NOMO-1 treated with dmso at 0.1 percent for 144 hours (cell line): Measurements from ENCODE around the gene MRGPRD.

ENCODE experiments used
- DNase-seq: peaks from one replicate; lab custom pipeline; 2025; ENCODE audit not compliant: unreplicated experiment; lab: John Stamatoyannopoulos, UW

The MRGPRD gene

GRCh38 chr11:68948935-68949334 is 31.9 kb downstream of the MRGPRD start:
- DNase-seq, result no peak

DNA sequence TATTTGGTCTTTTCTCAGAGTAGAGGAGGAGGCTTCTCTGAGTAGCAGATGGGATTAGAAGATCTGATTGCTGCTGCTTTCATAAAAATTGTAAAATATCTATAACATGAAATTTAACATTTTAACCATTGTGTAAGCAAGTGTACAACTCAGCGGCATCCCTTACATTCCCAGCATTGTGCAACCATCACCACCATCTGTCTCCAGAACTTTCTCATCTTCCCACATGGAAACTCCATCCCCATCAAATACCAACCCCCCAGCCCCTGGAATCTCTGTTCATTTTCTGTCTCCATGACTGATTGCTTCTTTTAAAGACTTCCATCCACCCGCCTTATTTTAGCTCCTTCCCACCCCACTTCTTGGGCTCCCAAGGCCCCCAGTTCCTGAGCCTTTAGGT is 32.3 kb downstream of the MRGPRD start:
- DNase-seq, result no peak

DNA sequence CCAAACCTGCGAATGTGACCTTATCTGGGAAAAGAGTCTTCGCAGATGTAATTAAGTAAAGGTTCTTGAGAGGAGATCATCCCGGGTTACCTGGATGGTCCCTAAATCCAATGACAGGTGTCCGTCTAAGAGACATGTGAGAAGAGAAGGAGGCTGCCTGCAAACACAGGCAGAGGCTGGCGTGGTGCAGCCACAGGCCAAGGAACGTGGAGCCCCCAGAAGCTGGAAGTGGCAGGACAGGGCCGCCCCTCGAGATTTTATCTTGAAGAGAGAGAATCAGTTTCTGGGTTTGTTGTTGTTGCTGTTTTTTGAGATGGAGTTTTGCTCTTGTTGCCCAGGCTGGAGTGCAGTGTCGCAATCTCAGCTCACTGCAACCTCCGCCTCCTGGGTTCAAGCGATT is 33.6 kb downstream of the MRGPRD start:
- DNase-seq, result no peak

GRCh38 chr11:68946416-68947090 is 34.2 kb downstream of the MRGPRD start:
- no peak for DNase-seq

GRCh38 chr11:68942751-68943271 is 38.0 kb downstream of the MRGPRD start:
- no peak for DNase-seq

DNA sequence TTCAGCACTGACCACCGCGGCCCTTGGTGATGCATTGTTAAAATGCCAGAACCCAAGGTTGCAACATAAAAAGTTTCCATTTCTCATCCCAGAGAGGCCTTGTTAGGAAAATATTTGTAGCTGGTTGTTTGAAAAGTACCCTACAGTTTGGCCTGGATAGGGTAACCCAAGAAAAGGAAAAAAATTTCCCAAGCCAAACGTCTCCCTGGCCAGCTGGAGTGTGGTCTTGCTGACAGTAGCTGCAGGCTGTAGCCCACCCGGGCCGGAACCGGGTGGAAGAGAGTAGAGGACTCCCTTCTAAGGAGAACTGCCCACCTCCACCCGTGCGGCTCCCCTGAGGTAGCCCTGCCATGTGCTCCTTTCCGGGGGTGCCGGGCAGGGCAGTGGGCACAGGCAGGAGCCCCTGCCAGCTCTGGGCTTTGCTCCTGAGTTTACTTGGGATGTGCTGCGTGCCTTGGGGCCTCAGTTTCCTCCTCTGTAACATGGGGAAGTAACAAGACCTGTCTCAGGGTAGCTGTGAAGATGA is 38.6 kb downstream of the MRGPRD start:
- DNase-seq, result no peak

- DNase-seq, result no peak
These were observed 39.3 kb downstream of the MRGPRD start for GRCh38 chr11:68941324-68942094.

DNA sequence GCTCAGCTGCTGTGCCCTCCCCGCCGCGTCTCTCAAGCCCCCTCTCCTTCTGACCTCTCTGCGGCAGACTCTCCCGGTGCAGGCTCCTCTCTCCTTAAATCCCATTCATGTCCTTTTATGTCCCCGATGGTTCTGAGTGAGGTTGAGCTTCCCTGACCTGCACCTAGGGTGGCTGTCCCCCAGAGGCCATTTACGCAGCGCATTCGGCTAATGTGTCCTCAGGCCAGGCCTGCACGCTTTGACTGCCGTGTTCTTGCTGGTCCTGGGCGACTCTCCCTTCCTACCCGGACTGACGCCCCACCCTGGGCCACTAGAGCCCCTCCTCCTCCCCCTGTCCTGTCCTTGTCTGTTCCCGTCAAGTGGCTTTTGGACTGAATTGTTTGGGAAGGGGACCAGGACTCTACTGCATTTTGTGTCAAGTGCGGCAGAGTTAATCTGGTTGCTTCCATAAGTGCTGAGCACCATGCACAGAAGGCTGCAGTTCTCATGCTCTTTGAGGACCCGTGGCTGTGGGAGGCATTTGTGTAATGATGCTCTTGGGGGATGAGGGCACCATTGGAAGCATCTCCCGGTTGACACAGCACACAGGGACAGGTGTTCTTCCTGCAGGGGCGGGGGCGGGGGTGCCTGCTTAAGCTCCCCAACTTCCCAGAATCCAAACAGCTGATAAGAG is 40.0 kb downstream of the MRGPRD start:
- no peak for DNase-seq

GRCh38 chr11:68939583-68940555 is 40.9 kb downstream of the MRGPRD start:
- no peak for DNase-seq

DNA sequence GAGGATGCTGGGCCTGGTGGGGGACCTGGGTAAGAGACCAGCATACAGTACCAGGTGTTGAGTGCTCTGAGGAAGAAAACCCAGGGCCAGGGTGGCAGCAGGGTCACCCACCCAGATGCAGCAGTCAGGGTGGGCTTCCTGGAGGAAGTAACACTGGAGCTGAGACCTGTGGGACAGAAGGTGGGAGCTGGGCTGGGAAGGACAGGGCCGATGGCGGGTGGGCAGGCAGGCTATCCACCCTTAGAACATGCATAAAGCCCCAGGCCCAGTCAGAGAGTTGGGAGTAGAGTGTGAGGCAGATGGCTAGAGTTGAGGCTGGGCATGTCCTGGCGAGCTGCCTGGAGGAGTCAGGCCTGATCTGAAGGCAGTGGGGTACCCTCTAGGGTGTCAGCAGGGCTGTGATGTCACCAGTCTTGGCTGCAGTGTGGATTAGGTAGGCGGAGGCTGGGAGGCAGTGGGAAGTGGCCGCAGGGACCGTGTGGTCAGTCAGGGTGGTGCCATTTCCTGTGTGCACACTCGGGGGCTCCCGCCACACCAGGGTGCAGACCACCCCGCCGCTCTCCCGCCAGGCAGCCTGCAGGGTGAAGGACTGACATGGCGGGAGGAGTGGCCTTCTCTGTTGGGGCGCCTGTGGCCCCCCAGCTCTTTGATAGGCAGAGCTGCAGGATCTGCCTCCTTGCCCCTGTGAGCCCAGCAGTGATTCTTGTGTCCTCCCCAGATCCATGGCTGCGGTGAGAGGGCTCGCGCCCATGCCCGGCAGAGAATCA is 41.8 kb downstream of the MRGPRD start:
- no peak for DNase-seq

- no peak for DNase-seq
These were observed 42.7 kb downstream of the MRGPRD start for GRCh38 chr11:68938088-68938487.

- no peak for DNase-seq
These were observed 43.8 kb downstream of the MRGPRD start for GRCh38 chr11:68936676-68937620.

DNA sequence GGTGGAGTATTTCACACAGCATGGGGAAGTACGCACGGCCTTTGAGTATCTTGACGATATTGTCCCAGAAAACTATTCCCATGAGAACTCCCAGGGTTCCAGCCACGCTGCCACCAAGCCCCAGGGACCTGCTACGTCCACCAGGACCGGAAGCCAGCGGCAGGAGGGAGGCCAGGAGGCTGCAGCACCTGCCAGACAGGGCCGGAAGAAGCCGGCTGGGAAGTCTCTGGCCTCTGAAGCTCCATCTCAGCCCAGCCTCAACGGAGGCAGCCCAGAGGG is 44.5 kb downstream of the MRGPRD start:
- DNase-seq, result no peak

DNA sequence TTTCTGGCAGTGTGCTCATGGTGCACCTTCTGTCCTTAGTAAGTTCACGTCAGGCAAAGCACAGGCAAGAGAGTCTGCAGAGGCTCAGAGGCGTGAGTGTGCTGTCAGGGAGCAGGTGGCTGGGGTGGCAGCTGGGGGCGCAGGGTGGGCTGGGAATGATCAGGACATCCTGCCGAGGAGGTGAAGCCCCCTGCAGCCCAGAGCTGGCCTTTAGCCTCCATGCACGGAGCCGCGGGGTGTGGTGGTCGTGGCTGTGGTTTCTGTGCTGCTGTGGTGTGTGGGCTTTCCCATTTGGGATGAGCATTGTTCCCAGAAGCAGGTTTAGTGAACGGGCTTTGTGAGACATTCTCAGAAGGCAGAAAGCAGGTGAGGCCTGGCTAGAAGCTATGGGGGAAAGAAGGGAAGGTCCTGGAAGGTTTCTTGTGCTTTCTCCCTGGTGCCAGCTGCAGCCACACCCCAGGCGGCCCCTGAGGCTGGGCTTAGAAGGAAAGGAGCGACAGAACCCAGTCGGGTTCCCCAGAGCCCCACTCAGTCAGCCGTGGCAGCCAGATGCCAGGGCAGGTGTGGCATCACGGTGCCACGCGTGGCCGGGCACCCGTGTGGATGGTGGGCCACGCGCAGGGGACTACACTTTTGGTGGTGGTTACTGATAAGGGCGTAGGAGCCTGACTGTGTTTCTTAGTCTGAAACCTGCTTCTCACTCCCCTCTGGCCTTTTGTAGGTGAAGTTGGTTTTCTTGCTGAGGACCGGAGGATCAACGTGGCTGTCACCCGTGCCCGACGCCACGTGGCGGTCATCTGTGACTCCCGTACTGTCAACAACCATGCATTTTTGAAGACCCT is 45.0 kb downstream of the MRGPRD start:
- no peak for DNase-seq

DNA sequence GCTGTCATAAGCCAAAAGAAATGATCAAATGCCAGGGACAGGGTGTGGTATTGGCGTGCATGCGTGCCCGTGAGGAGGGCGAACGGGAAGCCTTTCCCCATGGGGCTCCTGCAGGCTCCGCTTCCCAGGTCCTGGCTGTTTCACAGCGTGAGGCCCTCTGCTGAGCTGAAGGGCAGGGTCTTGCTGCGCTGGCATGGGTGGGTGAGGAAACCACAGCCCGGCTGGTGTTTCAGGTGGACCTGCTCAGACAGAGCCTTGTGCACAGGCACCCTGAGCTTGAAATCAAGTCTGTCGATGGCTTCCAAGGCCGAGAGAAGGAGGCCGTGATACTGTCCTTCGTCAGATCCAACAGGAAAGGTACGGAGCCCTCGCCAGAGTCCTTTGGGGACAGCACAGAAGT is 45.7 kb downstream of the MRGPRD start:
- DNase-seq, result no peak

DNA sequence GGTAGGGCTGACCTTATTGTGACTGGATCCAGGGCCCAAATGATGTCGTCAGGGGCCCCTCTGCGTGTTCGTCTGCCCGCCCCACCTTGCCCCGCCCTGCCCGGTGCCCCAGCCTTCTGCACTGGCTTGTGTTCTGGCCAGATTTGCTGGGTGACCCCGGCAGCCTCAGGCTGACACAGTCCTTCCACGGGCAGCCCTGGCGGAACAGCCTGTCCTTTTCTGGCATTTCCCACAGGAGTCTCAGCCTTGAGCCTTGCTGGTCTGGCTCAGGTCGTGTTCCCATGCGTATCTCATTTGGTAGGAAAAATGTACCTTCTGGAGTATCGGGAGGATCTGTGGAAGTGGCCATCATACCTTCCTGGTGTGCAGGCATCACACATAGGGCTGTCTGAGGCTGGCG is 46.1 kb downstream of the MRGPRD start:
- DNase-seq, result no peak

DNA sequence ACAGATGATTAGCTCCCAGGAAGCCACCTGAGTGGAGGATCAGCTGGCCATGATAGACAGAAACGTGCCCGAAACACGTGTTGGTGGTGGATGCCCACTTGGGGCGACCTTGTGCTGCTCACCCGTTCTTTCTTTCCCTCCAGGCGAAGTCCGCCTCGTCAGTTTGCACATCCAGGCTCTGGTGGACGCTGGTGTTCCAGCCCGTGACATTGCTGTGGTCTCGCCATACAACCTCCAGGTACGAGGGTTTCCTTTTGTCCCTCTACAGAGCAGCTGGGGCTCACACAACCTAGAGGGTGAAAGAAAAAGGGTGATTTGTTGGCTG is 46.5 kb downstream of the MRGPRD start:
- no peak for DNase-seq
